SK-N-SH (cell line): Measurements from ENCODE around the gene PRF1. TPM values are rescaled to one million over a fixed set of nuclear protein-coding genes. Genes with fewer than 3 reads are reported as not detected.

Experiments
- CTCF ChIA-PET: fragments of 300-600, 350-600 bp; formaldehyde crosslinking; extraction: SDS; loops from one replicate; lab custom pipeline; 2021; lab: Yijun Ruan, JAX
- POLR2A ChIA-PET: fragments of 350-600 bp; sonication (Branson Sonifier 250); formaldehyde crosslinking; extraction: SDS; loops from one replicate; lab custom pipeline; 2020; ENCODE audit warnings: antibody characterized with exemption, inconsistent platforms; lab: Yijun Ruan, JAX
- DNase-seq: peaks from one replicate; pipeline ENCODE4 v3.0.0; 2012
- H2AFZ ChIP-seq: fragments of 200-600 bp; sonication (generic); 2 replicates; pipeline ENCODE4 v1.8.1; 2016; ENCODE audit warnings: antibody characterized with exemption, mild to moderate bottlenecking, low read depth
- H3F3A ChIP-seq: fragments of 200-600 bp; sonication (generic); replicated peaks from 2 replicates; pipeline ENCODE3; 2016; ENCODE audit warnings: antibody characterized with exemption, mild to moderate bottlenecking; ENCODE audit not compliant: insufficient read depth
- H3K27ac ChIP-seq, 2 experiments: fragments of 200-500 bp in 1 of 2; fragments of 200-600 bp in 1 of 2; sonication (Bioruptor generic) in 1 of 2; sonication (generic), shearing (Covaris generic) in 1 of 2; 2 replicates each; pipeline versions ENCODE4 v1.5.1 to v1.6.1; 2014 to 2016; ENCODE audit warnings: low read depth in 2 of 2, inconsistent platforms in 1 of 2, low read length in 1 of 2, mild to moderate bottlenecking in 1 of 2, mixed read lengths in 1 of 2
- H3K27me3 ChIP-seq: fragments of 200-600 bp; sonication (generic), shearing (Covaris generic); 2 replicates; pipeline ENCODE4 v1.6.1; 2016; ENCODE audit warnings: mixed run types; ENCODE audit not compliant: insufficient read depth
- H3K36me3 ChIP-seq, 2 experiments: fragments of 200-500 bp in 1 of 2; fragments of 200-600 bp in 1 of 2; sonication (Bioruptor generic) in 1 of 2; sonication (generic) in 1 of 2; replicated peaks in 1 of 2; 2 replicates each; pipeline versions ENCODE3 to v1.5.1; 2014 to 2016; ENCODE audit warnings: low read length in 1 of 2, mild to moderate bottlenecking in 1 of 2; ENCODE audit not compliant: insufficient read depth in 2 of 2, control insufficient read depth in 1 of 2
- H3K4me1 ChIP-seq, 2 experiments: fragments of 200-500 bp in 1 of 2; fragments of 200-600 bp in 1 of 2; sonication (Bioruptor generic) in 1 of 2; sonication (generic), shearing (Covaris generic) in 1 of 2; 2 replicates each; pipeline versions ENCODE4 v1.5.1 to v1.6.1; 2014 to 2016; ENCODE audit warnings: low read depth in 1 of 2, low read length in 1 of 2, mixed run types in 1 of 2; ENCODE audit not compliant: insufficient read depth in 2 of 2, control insufficient read depth in 1 of 2
- H3K4me2 ChIP-seq: fragments of 200-600 bp; sonication (generic), shearing (Covaris generic); 2 replicates; pipeline ENCODE4 v1.6.1; 2017; ENCODE audit warnings: mixed run types
- H3K4me3 ChIP-seq, 2 experiments: fragments of 200-500 bp in 1 of 2; fragments of 200-600 bp in 1 of 2; sonication (Bioruptor generic) in 1 of 2; sonication (generic), shearing (Covaris generic) in 1 of 2; 2 replicates each; pipeline versions ENCODE4 v1.5.1 to v1.8.1; 2014 to 2016; ENCODE audit warnings: low read depth in 2 of 2, inconsistent platforms in 1 of 2, low read length in 1 of 2, mild to moderate bottlenecking in 1 of 2, mixed read lengths in 1 of 2, moderate library complexity in 1 of 2
- H3K79me2 ChIP-seq: fragments of 200-600 bp; sonication (generic); 2 replicates; pipeline ENCODE4 v1.8.1; 2017; ENCODE audit warnings: mild to moderate bottlenecking; ENCODE audit not compliant: insufficient read depth
- H3K9ac ChIP-seq: fragments of 200-600 bp; sonication (generic); 2 replicates; pipeline ENCODE4 v1.6.1; 2017; ENCODE audit warnings: mixed run types
- H3K9me2 ChIP-seq: fragments of 200-600 bp; sonication (generic); 2 replicates; pipeline ENCODE4 v1.6.1; 2017; ENCODE audit warnings: mixed run types
- H3K9me3 ChIP-seq: fragments of 200-600 bp; sonication (generic); 2 replicates; pipeline ENCODE4 v1.6.1; 2017; ENCODE audit warnings: mixed run types, mild to moderate bottlenecking, moderate library complexity
- H4K20me1 ChIP-seq: fragments of 200-600 bp; sonication (generic); 2 replicates; pipeline ENCODE4 v1.6.1; 2017; ENCODE audit warnings: mild to moderate bottlenecking, mixed run types; ENCODE audit not compliant: insufficient read depth
- CHD2 ChIP-seq: fragments of 150-350 bp; IDR thresholded peaks from 2 replicates; pipeline ENCODE4 v1.6.1; 2018; ENCODE audit warnings: low read length; ENCODE audit not compliant: partially characterized antibody
- CTCF ChIP-seq: fragments of 200-600 bp; sonication (generic); IDR thresholded peaks from 2 replicates; pipeline ENCODE4 v1.6.1; 2017; ENCODE audit warnings: antibody characterized with exemption, mild to moderate bottlenecking, moderate library complexity
- FOXJ3 ChIP-seq: sonication (generic); formaldehyde crosslinking; IDR thresholded peaks from 2 replicates; pipeline ENCODE4 v1.5.1; 2020; ENCODE audit warnings: mild to moderate bottlenecking, missing genetic modification reagents
- FOXM1 ChIP-seq: IDR thresholded peaks from 2 replicates; pipeline ENCODE4 v1.4.0; 2012; ENCODE audit warnings: low read depth, mild to moderate bottlenecking
- JUND ChIP-seq: IDR thresholded peaks from 2 replicates; pipeline ENCODE4 v1.4.0; 2012
- MXI1 ChIP-seq: IDR thresholded peaks from 2 replicates; pipeline ENCODE4 v1.6.1; 2012; ENCODE audit warnings: mild to moderate bottlenecking, low read depth, low read length, improper control_type of control experiment
- PBX3 ChIP-seq: IDR thresholded peaks from 2 replicates; pipeline ENCODE4; 2012
- RAD21 ChIP-seq: IDR thresholded peaks from 2 replicates; pipeline ENCODE4 v1.6.1; 2012; ENCODE audit warnings: mild to moderate bottlenecking, low read length
- RCOR1 ChIP-seq: fragments of 150-350 bp; IDR thresholded peaks from 2 replicates; pipeline ENCODE4 v1.6.1; 2017; ENCODE audit warnings: antibody characterized with exemption, low read length
- SIN3A ChIP-seq: IDR thresholded peaks from 2 replicates; pipeline ENCODE4 v1.6.1; 2012; ENCODE audit warnings: low read depth, mild to moderate bottlenecking, low read length, moderate library complexity, borderline replicate concordance
- SMC3 ChIP-seq: IDR thresholded peaks from 2 replicates; pipeline ENCODE4 v1.6.1; 2012; ENCODE audit warnings: low read depth, low read length, improper control_type of control experiment
- WGBS: methylation state at CpG from one replicate; pipeline ENCODE4 v1.1.6; 2017; ENCODE audit warnings: low lambda C conversion rate; 5-methylcytosine and 5-hydroxymethylcytosine counted together
- polyA plus RNA-seq, 3 experiments: library from polyadenylated mRNA; depleted of rRNA; stranded (reverse); fragments of >200 nt; gene quantifications; 2 replicates each; pipeline ENCODE4 v1.2.3, GENCODE V29; 2012
- TF ChIP-seq, protein P1 (sequence below): fragments of 150-350 bp; IDR thresholded peaks from 2 replicates; pipeline ENCODE4 v1.6.1; 2017; ENCODE audit warnings: antibody characterized with exemption, low read length, low read depth, borderline replicate concordance

Gene PRF1
- polyA plus RNA-seq, 1 of the 3 experiments (the other 2 are of a cell fraction): not detected

DNA sequence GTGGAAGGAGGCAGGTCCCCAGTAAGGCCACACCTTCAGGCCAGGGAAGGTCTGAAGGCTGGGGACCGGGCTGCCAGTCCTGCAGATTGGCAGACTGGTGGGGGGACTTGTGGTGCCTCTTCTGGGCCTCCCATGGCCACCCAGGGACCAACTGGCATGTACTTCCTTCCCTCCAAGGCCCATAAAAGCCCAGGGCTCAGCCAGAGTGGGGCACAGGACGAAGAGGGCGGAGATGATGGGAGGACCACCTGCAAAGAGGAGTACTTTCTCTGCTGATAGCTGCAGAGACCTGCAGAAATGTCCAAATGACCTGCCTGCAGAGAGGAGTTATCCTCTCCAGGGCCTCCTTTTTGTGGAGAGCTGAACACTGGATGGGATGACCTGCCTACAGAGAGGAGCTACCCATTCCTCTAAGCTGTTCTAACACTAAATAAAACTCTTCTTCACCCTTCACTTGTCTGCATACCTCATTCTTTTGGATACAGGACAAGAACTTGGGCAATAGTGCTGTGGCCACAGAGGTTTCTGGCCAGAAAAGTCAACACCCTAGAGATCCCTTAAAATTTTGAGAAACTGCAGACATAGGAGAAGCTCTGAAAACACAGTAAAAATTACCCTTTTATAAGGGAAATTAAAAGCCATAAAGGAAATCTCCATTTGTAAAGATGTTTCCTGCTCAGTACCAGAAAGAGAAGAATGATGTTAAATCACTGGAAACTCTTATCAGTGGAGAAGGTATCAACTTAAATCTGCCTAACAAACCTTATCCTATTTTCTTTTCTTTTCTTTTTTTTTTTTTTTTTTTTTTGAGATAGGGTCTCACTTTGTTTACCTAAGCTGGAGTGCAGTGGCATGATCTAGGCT is 20.7 kb upstream of the PRF1 start:
- CTCF ChIA-PET: no interaction called here

More for the DNA sequence above, 20.7 kb upstream of the PRF1 start:
- POLR2A ChIA-PET: no interaction called here
- Histone ChIP-seq H3K9me3 (peaks cover 7% of the 10 kb centered on the region; the same call in 1 of the 2 replicates), H2AFZ (no peak overlapping the region), H3K9ac (no peak overlapping the region), H3K36me3 (no peaks in the 10 kb centered on the region), H3K4me2 (no peak overlapping the region), H3F3A (no peaks in the 10 kb centered on the region), H3K4me3 (no peak overlapping the region), H3K9me2 (no peaks in the 10 kb centered on the region), H3K4me1 (no peaks in the 10 kb centered on the region), H3K27ac (no peak overlapping the region), H3K79me2 (no peaks in the 10 kb centered on the region), H4K20me1 (no peaks in the 10 kb centered on the region), H3K27me3 (no peaks in the 10 kb centered on the region)
- TF ChIP-seq CHD2 (no peak), CTCF (no peak), SMC3 (no peak), SIN3A (no peak), FOXJ3 (CRISPR knock-in tag) (no peak), PBX3 (no peak), JUND (no peak), FOXM1 (no peak), RAD21 (no peak), RCOR1 (no peak), MXI1 (no peak)
- TF ChIP-seq, protein P1, sequence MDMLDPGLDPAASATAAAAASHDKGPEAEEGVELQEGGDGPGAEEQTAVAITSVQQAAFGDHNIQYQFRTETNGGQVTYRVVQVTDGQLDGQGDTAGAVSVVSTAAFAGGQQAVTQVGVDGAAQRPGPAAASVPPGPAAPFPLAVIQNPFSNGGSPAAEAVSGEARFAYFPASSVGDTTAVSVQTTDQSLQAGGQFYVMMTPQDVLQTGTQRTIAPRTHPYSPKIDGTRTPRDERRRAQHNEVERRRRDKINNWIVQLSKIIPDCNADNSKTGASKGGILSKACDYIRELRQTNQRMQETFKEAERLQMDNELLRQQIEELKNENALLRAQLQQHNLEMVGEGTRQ: no peak
- 0% methylated on average over 2 of the region's 3 CpGs for WGBS
- DNase-seq: no peak
